ENCODE measurements around the gene CMC2. TPM values are rescaled to one million over a fixed set of nuclear protein-coding genes. Genes with fewer than 3 reads are reported as not detected.
A peak's percentile ranks its signal among the peaks of the same experiment; 100 is the strongest.

Gene CMC2
- total and polyA plus RNA-seq, 9 of the 15 experiments (the other 6 are each of a cell fraction or from before 2014, with no cell fraction given) = 122 to 501 (median 172) TPM

- no peak for TF ChIP-seq SRF (CRISPR knock-in tag; IDR thresholded peaks at IDR 0.05)
- no peak for TF ChIP-seq TCF3 (CRISPR knock-in tag; IDR thresholded peaks at IDR 0.05)
- TF ChIP-seq NONO (IDR thresholded peaks at IDR 0.05; ENCODE audit: low read depth in 2 of 2, low read length in 1 of 2) = no peak
- TF ChIP-seq ZNF217 (CRISPR knock-in tag; IDR thresholded peaks at IDR 0.05) = no peak
- TF ChIP-seq ZNF766 (CRISPR knock-in tag; conservative IDR thresholded peaks at IDR 0.05) = no peak
- TF ChIP-seq BCL6 (CRISPR knock-in tag; IDR thresholded peaks at IDR 0.05) = no peak
- TF ChIP-seq MAFG (tag; conservative IDR thresholded peaks at IDR 0.05) = no peak
- no peak for TF ChIP-seq YBX1 (IDR thresholded peaks at IDR 0.05)
- TF ChIP-seq EWSR1 (IDR thresholded peaks at IDR 0.05; ENCODE audit: borderline replicate concordance, low read depth, partially characterized antibody) = no peak
- TF ChIP-seq ZNF592 (IDR thresholded peaks at IDR 0.05) = no peak
- no peak for TF ChIP-seq FOXA1 (IDR thresholded peaks at IDR 0.05; ENCODE audit: borderline replicate concordance)
- TF ChIP-seq RBM15 (IDR thresholded peaks at IDR 0.05; ENCODE audit: insufficient read depth, low read length) = no peak
- no peak for TF ChIP-seq CTCFL (IDR thresholded peaks at IDR 0.05; ENCODE audit: borderline replicate concordance, insufficient read depth, low read depth, low read length, poor library complexity, severe bottlenecking)
- no peak for TF ChIP-seq ZNF655 (CRISPR knock-in tag; IDR thresholded peaks at IDR 0.05)
- no peak for TF ChIP-seq ZNF551 (CRISPR knock-in tag; IDR thresholded peaks at IDR 0.05)
- TF ChIP-seq STAT5B (CRISPR knock-in tag; IDR thresholded peaks at IDR 0.05) = no peak
- no peak for TF ChIP-seq BACH1 (tag; IDR thresholded peaks at IDR 0.05)
- peak in 1 of 2 experiments; percentile 45; a peak in 3 of 4 replicates for TF ChIP-seq RAD21 (CRISPR knock-in tag; conservative IDR thresholded peaks at IDR 0.05 in 1 of 2, IDR thresholded peaks at IDR 0.05 in 1 of 2)
- TF ChIP-seq SMARCC2 (IDR thresholded peaks at IDR 0.05; ENCODE audit: low read depth) = peak; percentile 75; the same call in 1 of the 2 replicates
- no peak for TF ChIP-seq SPI1 (IDR thresholded peaks at IDR 0.05; ENCODE audit: borderline replicate concordance, low read depth, low read length)
These were observed 1.9 kb downstream of the CMC2 start (continued) for GRCh38 chr16:81004646-81005353.
